ENCODE measurements around the gene EXOC4.

Gene EXOC4

DNA sequence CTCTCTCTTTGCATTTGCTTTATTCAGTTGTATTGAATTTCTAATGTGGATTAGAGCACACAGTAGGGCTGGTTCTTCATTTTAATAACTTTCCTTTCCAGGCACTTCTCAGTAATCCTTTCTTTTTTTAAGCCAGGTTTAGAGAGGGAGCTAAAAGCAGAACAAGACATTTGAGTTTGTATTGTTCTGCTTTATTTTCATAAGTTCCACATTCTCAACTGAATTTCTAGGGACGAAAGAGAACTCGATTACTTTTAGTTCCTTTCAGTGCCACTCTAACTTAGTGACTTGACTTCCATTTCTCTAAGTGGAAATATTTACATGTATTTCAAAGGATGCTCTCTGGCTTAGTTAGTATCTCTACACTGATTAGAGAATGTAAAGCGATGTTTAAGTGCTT is 145.6 kb downstream of the EXOC4 start:
- no peak for TF ChIP-seq CTCF (conservative IDR thresholded peaks at IDR 0.05)
- H3K27ac ChIP-seq: no peak overlapping the region

DNA sequence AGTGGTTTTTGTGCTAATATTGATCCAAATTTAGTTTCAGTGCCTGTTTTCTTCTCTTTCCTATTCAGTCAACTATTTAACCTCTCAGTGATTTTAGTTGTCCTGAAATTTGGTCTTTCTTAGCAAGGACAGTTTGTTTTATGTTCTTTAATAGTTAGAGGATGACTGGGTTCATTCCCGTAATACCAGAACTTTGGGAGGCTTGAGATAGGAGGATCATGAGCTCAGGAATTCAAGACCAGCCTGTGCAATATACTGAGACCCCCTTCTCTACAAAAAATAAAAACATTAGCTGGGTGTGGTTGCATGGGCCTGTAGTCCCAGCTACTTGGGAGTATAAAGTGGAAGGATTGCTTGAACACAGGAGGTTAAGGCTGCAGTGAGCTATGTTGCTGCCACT is 148.3 kb downstream of the EXOC4 start:
- no peak for TF ChIP-seq CTCF (conservative IDR thresholded peaks at IDR 0.05)
- no peak overlapping the region for H3K27ac ChIP-seq

DNA sequence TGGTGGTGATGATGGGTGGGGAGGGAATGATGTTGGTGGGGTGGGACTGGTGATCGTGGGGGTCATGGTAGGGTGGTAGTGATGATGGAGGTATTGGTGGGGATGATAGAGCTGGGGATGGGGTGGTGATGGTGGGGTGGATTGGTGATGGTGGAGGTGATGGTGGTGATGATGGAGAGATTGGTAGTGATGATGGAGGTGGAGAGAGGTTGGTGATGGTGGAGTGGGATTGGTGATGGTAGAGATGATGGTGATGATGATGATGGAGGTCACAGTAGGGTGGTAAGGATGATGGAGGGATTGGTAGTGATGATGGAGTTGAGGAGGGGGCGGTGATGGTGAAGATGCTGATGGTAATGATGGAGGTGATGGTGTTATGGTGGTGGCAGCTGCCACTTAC is 155.3 kb downstream of the EXOC4 start:
- no peak overlapping the region for H3K27ac ChIP-seq
- no peak for TF ChIP-seq CTCF (conservative IDR thresholded peaks at IDR 0.05)

GRCh38 chr7:133409421-133409820 is 156.5 kb downstream of the EXOC4 start:
- no peak for TF ChIP-seq CTCF (conservative IDR thresholded peaks at IDR 0.05)
- H3K27ac ChIP-seq: no peak overlapping the region

GRCh38 chr7:133409966-133410365 is 157.1 kb downstream of the EXOC4 start:
- no peak overlapping the region for H3K27ac ChIP-seq
- TF ChIP-seq CTCF (conservative IDR thresholded peaks at IDR 0.05): no peak

GRCh38 chr7:133411395-133411794 is 158.5 kb downstream of the EXOC4 start:
- TF ChIP-seq CTCF (conservative IDR thresholded peaks at IDR 0.05): no peak
- no peak overlapping the region for H3K27ac ChIP-seq

DNA sequence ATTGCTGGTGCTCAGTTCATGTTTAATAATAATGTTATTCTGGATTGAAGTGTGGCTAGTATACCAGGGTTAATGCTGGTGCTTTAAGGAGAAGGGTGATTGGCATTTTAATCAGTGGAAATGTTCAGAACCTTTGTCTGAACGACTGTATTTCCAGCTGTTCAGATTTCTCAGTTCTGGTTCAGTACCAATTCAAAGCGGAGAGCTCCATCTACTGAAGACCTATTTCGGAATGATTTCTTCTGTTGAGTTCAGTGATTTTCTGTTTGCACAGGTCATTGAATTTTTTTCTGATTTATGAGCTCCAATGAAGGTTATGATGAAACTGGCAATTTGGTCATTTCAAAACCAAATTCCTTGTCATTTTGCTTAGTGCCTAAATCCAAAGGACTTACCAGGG is 160.1 kb downstream of the EXOC4 start:
- no peak overlapping the region for H3K27ac ChIP-seq
- no peak for TF ChIP-seq CTCF (conservative IDR thresholded peaks at IDR 0.05)

DNA sequence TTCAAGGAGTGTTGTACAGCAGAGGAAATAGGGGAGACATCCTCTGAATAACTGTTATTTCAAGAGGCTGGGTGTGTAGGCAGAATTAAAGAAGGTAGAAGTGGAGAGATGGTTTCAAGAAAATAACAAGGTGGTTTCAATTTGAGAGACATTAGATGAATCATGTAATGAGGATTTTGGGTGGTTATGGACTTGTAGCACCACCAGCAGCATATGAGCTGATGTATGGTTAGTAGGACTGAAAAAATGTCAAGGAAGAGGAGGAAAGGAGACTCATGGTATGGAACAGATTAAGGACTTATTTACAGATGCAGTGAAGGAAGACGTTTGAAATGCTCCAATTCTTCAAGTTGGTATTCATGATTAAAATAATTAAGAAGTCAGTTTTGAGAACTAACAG is 166.2 kb downstream of the EXOC4 start:
- H3K27ac ChIP-seq: no peak overlapping the region
- TF ChIP-seq CTCF (conservative IDR thresholded peaks at IDR 0.05): no peak

Data from VCaP (cell line).